Upper lobe of left lung (tissue), 6 donors: Measurements from ENCODE around the gene IFNGR1. TPM values are rescaled to one million over a fixed set of nuclear protein-coding genes. Genes with fewer than 3 reads are reported as not detected.

Experiments
- ATAC-seq, 2 donors: fragments of 200-7000 bp; cut with Tn5 transposase; one replicate each; pipeline ENCODE4 v1.9.1; 2022; ENCODE audit warnings: mild to moderate bottlenecking in 2 of 2, moderate library complexity in 2 of 2; ENCODE audit not compliant: low FRiP score in 2 of 2
- DNase-seq, 2 donors: peaks; one replicate each; pipeline ENCODE4 v3.0.0-alpha.2; 2019 to 2020
- H3K27ac ChIP-seq, 4 donors: fragments of 200-600 bp; sonication (generic); one replicate each; pipeline ENCODE4 v1.5.1; 2016 to 2019
- H3K27me3 ChIP-seq, 4 donors: fragments of 200-600 bp; sonication (generic); one replicate each; pipeline ENCODE4 v1.5.1; 2017 to 2019
- H3K36me3 ChIP-seq, 4 donors: fragments of 200-600 bp; sonication (generic); one replicate each; pipeline ENCODE4 v1.5.1; 2016 to 2019
- H3K4me1 ChIP-seq, 4 donors: fragments of 200-600 bp; sonication (generic); one replicate each; pipeline ENCODE4 v1.5.1; 2018 to 2019
- H3K4me3 ChIP-seq, 4 donors: fragments of 200-600 bp; sonication (generic); one replicate each; pipeline ENCODE4 v1.5.1; 2017 to 2019; ENCODE audit warnings: mild to moderate bottlenecking in 2 of 4, moderate library complexity in 1 of 4
- H3K9me3 ChIP-seq, 4 donors: fragments of 200-600 bp; sonication (generic); one replicate each; pipeline ENCODE4 v1.5.1; 2018 to 2019
- CTCF ChIP-seq, 6 experiments: fragments of 450-650 bp in 4 of 6; fragments of 200-600 bp in 2 of 6; sonication (generic) in 2 of 6; IDR thresholded peaks; one replicate each; pipeline ENCODE4 v1.5.1; 2016 to 2019; ENCODE audit warnings: antibody characterized with exemption in 6 of 6
- EP300 ChIP-seq, 4 donors: sonication (generic); formaldehyde crosslinking; IDR thresholded peaks; one replicate each; pipeline ENCODE4 v1.5.1; 2017; ENCODE audit warnings: antibody characterized with exemption in 4 of 4, control low read depth in 2 of 4
- POLR2A ChIP-seq, 4 donors: fragments of 450-650 bp; IDR thresholded peaks; one replicate each; pipeline ENCODE4 v1.5.1; 2016 to 2017; ENCODE audit warnings: antibody characterized with exemption in 4 of 4, mild to moderate bottlenecking in 2 of 4
- POLR2AphosphoS5 ChIP-seq, 2 donors: sonication (generic); formaldehyde crosslinking; IDR thresholded peaks; one replicate each; pipeline ENCODE4 v1.5.1; 2017; ENCODE audit warnings: antibody characterized with exemption in 2 of 2
- WGBS, 2 donors: methylation state at CpG; one replicate each; pipeline ENCODE4 v1.1.5; 2017 to 2018; 5-methylcytosine and 5-hydroxymethylcytosine counted together
- total RNA-seq, 6 donors: library from RNA; depleted of rRNA in 4 of 6; stranded (reverse); fragments of >200 nt in 4 of 6; gene quantifications; one replicate each; pipeline versions ENCODE4 v1.1.0 to v1.2.1, GENCODE V29; 2016 to 2021
- donor health status: DM: no; HTN: no; CAD: no; lungs with moderate emphysema.
- donor health status: DM: no; HTN: yes; CAD: no; lungs with severe emphysema.

Gene IFNGR1
- total RNA-seq, 6 donors from 2014 or later: 94.0 to 216 (median 183) TPM

DNA sequence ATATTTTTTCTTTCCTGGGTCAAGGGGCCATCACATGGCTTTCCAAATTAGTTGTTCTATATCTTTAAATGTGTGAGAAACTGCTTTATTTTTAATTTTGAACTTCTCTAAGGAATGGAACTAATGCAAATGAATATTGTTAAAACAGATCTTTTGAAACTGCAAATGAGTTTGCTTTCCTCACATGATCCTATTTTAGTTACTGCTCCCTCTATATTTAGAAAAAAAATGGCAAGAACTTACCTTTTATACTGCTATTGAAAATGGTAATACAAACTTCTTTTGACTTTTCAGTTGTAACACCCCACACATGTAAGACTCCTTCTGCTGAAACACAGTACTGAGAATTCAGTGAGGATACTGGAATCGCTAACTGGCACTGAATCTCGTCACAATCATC is 15.9 kb downstream of the IFNGR1 start:
- Histone ChIP-seq H3K27ac (no peak overlapping the region), H3K9me3 (no peaks in the 10 kb centered on the region), H3K36me3 (peaks cover 36 to 91% (median 60%) of the 10 kb centered on the region in 4 donors), H3K4me3 (no peak overlapping the region), H3K4me1 (peaks cover 35 to 50% (median 42%) of the 10 kb centered on the region in 4 donors), H3K27me3 (no peaks in the 10 kb centered on the region)
- no peak for ATAC-seq
- WGBS, 2 donors: 94 to 99% methylated on average over 2 of the region's 2 CpGs
- no peak for TF ChIP-seq CTCF (IDR thresholded peaks at IDR 0.05)
- no peak for TF ChIP-seq EP300 (IDR thresholded peaks at IDR 0.05)
- TF ChIP-seq POLR2AphosphoS5 (IDR thresholded peaks at IDR 0.05): no peak
- TF ChIP-seq POLR2A (IDR thresholded peaks at IDR 0.05): no peak
- DNase-seq: no peak

DNA sequence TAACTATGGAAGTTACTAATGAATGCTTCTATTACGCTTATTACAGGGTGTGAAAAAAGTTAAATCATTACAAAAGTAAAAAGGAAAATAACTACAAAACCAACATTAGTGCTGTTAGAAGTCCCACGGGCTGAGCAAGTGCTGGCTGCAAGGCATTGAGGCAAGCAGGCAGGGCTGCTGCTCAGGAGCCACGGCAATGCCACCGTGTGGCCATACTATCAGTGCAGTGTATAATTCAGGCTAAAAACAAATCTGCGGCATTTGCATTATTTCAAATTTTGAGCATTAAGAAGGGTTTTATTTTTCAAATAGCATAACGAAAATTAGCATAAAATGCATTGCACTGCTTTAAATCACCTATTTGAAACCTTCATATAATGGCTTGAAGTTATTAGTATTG is 17.1 kb downstream of the IFNGR1 start:
- H3K36me3 ChIP-seq: peaks cover 41 to 93% (median 70%) of the 10 kb centered on the region in 4 donors
- ATAC-seq (no peak), DNase-seq (peak in 1 of 2 donors; percentile 7)
- no peaks in the 10 kb centered on the region for H3K27me3 ChIP-seq
- no peak for TF ChIP-seq POLR2AphosphoS5 (IDR thresholded peaks at IDR 0.05)
- TF ChIP-seq EP300 (IDR thresholded peaks at IDR 0.05): no peak
- peak in 2 of 6 experiments; percentile 15 for TF ChIP-seq CTCF (IDR thresholded peaks at IDR 0.05)
- no peak overlapping the region for H3K27ac ChIP-seq
- no peaks in the 10 kb centered on the region for H3K9me3 ChIP-seq
- H3K4me3 ChIP-seq: no peak overlapping the region
- WGBS, 2 donors: 69 to 73% methylated on average over 6 of the region's 6 CpGs
- H3K4me1 ChIP-seq: peaks cover 31 to 47% (median 35%) of the 10 kb centered on the region in 4 donors

DNA sequence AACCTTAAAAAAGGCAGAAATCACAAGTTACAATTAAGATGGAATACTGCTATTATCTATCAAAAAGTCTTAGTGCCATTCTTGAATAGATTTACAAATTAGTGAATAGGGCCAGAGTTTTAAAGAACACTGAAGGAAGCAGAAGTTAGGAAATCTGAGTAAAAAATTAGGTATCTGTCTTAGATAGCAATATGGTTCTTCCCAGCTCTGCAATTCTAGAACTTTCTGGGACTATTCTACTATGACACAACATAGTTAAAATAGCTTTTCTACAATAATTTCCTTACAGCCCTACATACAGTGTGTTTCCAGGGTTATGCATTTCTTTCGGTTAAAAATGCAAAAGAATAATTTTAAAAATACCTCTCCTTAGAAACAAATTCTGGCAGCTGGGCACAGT is 18.2 kb downstream of the IFNGR1 start:
- TF ChIP-seq POLR2AphosphoS5 (IDR thresholded peaks at IDR 0.05) (no peak), POLR2A (IDR thresholded peaks at IDR 0.05) (no peak), CTCF (IDR thresholded peaks at IDR 0.05) (no peak), EP300 (IDR thresholded peaks at IDR 0.05) (no peak)
- H3K27me3 ChIP-seq: no peaks in the 10 kb centered on the region
- H3K27ac ChIP-seq: peak overlapping the region in 2 of 4 donors; percentile 42 to 48
- 92 to 97% methylated on average over 1 of the region's 1 CpG for WGBS, 2 donors
- no peaks in the 10 kb centered on the region for H3K9me3 ChIP-seq
- DNase-seq: no peak
- H3K4me1 ChIP-seq: peaks cover 22 to 38% (median 28%) of the 10 kb centered on the region in 4 donors
- peaks cover 41 to 88% (median 68%) of the 10 kb centered on the region in 4 donors for H3K36me3 ChIP-seq
- no peak for ATAC-seq
- H3K4me3 ChIP-seq: no peak overlapping the region

DNA sequence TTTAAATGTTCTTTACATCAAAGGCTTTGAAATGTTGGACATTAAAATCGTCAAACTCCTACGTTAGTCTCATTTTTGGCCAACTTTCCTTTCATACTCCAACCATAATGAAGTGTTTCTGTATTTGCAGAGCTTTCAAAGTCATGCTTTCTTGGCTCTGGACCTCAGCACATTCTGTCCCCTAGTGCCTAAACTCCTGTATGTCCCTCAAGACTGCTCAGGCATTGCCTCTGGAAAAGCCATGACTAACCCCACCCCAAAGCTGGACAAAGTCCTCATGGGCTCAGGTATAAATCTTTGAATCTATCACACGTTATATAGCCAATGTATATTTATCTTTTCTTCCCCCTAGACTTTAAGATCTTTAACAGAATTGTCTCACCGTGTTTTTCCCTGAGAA is 18.9 kb downstream of the IFNGR1 start:
- ATAC-seq (no peak), DNase-seq (peak in 1 of 2 donors; percentile 54)
- 70 to 73% methylated on average over 4 of the region's 4 CpGs for WGBS, 2 donors
- Histone ChIP-seq H3K36me3 (peaks cover 36 to 81% (median 62%) of the 10 kb centered on the region in 4 donors), H3K4me3 (no peak overlapping the region), H3K27ac (peak overlapping the region in 3 of 4 donors; percentile 18 to 57 (median 48)), H3K27me3 (no peaks in the 10 kb centered on the region), H3K9me3 (no peaks in the 10 kb centered on the region), H3K4me1 (peaks cover 15 to 34% (median 28%) of the 10 kb centered on the region in 4 donors)
- TF ChIP-seq POLR2AphosphoS5 (IDR thresholded peaks at IDR 0.05): no peak
- no peak for TF ChIP-seq POLR2A (IDR thresholded peaks at IDR 0.05)
- peak in 1 of 4 donors; percentile 64 for TF ChIP-seq EP300 (IDR thresholded peaks at IDR 0.05)

DNA sequence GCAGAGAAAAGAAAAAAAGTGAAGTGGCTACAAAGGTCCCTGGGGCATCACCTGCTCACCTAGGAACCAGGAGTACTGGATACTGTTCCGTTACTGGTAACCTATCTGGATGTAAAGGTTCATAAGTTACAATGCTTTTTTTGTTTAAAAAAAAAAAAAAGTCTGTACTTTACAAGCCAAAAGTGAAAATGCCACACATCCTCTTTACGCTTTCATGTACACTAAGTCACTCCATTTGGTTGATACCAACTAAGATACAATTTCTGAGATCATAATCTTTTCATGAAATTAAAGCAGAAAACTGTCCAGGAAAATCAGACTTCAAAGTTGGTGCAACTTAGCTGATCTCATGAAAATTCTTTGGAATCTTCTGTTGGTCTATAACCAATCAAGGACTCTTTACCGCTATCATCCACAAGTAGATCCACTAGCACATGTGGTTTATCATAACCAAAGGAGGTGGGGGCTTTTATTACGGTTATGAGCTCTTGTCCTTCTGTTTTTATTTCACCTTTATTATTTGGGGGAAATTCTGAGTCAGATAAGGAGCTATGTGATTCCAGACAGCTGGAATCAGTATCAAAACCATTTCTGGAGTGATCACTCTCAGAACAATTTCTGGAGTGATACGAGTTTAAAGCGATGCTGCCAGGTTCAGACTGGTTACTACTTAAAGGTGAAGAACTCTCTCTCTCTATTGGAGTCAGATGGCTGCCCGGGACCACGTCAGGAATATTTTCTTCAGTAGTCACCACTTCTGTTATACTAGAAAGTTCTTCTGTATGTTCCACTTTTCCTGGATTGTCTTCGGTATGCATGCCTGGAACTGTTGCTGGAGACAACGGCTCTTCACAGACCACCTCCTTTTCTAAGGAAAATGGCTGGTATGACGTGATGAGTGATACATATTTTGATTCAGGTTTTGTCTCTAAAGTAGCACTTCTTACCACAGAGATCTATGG is 21.2 kb downstream of the IFNGR1 start:
- H3K27ac ChIP-seq: peak overlapping the region in 2 of 4 donors; percentile 21 to 57
- H3K9me3 ChIP-seq: no peaks in the 10 kb centered on the region
- H3K4me1 ChIP-seq: peaks cover 10 to 27% (median 25%) of the 10 kb centered on the region in 4 donors
- ATAC-seq (no peak), DNase-seq (no peak)
- TF ChIP-seq POLR2AphosphoS5 (IDR thresholded peaks at IDR 0.05) (no peak), POLR2A (IDR thresholded peaks at IDR 0.05) (no peak), EP300 (IDR thresholded peaks at IDR 0.05) (no peak), CTCF (IDR thresholded peaks at IDR 0.05) (no peak)
- H3K36me3 ChIP-seq: peaks cover 21 to 58% (median 38%) of the 10 kb centered on the region in 4 donors
- no peak overlapping the region for H3K4me3 ChIP-seq
- no peaks in the 10 kb centered on the region for H3K27me3 ChIP-seq
- 93 to 94% methylated on average over 11 of the region's 11 CpGs for WGBS, 2 donors
